ENCODE measurements around the gene ARMH4.

Gene ARMH4

GRCh38 chr14:58066115-58066514 is 85.9 kb downstream of the ARMH4 start:
- no peaks in the 10 kb centered on the region for H3K27me3 Mint-ChIP-seq (ENCODE audit: low read depth)
- peaks cover 16% of the 10 kb centered on the region for H3K36me3 Mint-ChIP-seq (ENCODE audit: low read depth)
- no peak overlapping the region for H3K4me3 Mint-ChIP-seq
- no peak for TF ChIP-seq CTCF (IDR thresholded peaks at IDR 0.05; ENCODE audit: unreplicated experiment in 3 of 3)
- no peaks in the 10 kb centered on the region for H3K9me3 Mint-ChIP-seq
- peaks cover under 1% of the 10 kb centered on the region for H3K4me1 Mint-ChIP-seq
- H3K27ac Mint-ChIP-seq = no peak overlapping the region

GRCh38 chr14:58061581-58061980 is 90.4 kb downstream of the ARMH4 start:
- TF ChIP-seq CTCF (IDR thresholded peaks at IDR 0.05; ENCODE audit: unreplicated experiment in 3 of 3) = no peak
- Mint-ChIP-seq H3K4me1 (no peaks in the 10 kb centered on the region), H3K27ac (no peak overlapping the region), H3K9me3 (no peaks in the 10 kb centered on the region), H3K4me3 (no peak overlapping the region), H3K27me3 (ENCODE audit: low read depth) (no peaks in the 10 kb centered on the region), H3K36me3 (ENCODE audit: low read depth) (peaks cover 4% of the 10 kb centered on the region)

GRCh38 chr14:58060898-58061297 is 91.1 kb downstream of the ARMH4 start:
- TF ChIP-seq CTCF (IDR thresholded peaks at IDR 0.05; ENCODE audit: unreplicated experiment in 3 of 3) = no peak
- Mint-ChIP-seq H3K36me3 (ENCODE audit: low read depth) (no peaks in the 10 kb centered on the region), H3K9me3 (no peaks in the 10 kb centered on the region), H3K4me3 (no peak overlapping the region), H3K4me1 (no peaks in the 10 kb centered on the region), H3K27ac (no peak overlapping the region), H3K27me3 (ENCODE audit: low read depth) (no peaks in the 10 kb centered on the region)

GRCh38 chr14:58060077-58060476 is 91.9 kb downstream of the ARMH4 start:
- H3K27ac Mint-ChIP-seq = no peak overlapping the region
- no peaks in the 10 kb centered on the region for H3K9me3 Mint-ChIP-seq
- no peak for TF ChIP-seq CTCF (IDR thresholded peaks at IDR 0.05; ENCODE audit: unreplicated experiment in 3 of 3)
- no peaks in the 10 kb centered on the region for H3K4me1 Mint-ChIP-seq
- no peaks in the 10 kb centered on the region for H3K27me3 Mint-ChIP-seq (ENCODE audit: low read depth)
- H3K36me3 Mint-ChIP-seq (ENCODE audit: low read depth) = no peaks in the 10 kb centered on the region
- H3K4me3 Mint-ChIP-seq = no peak overlapping the region

GRCh38 chr14:58059126-58059525 is 92.9 kb downstream of the ARMH4 start:
- Mint-ChIP-seq H3K9me3 (no peaks in the 10 kb centered on the region), H3K4me1 (no peaks in the 10 kb centered on the region), H3K27ac (no peak overlapping the region), H3K36me3 (ENCODE audit: low read depth) (peaks cover 3% of the 10 kb centered on the region), H3K4me3 (no peak overlapping the region), H3K27me3 (ENCODE audit: low read depth) (no peaks in the 10 kb centered on the region)
- TF ChIP-seq CTCF (IDR thresholded peaks at IDR 0.05; ENCODE audit: unreplicated experiment in 3 of 3) = no peak

GRCh38 chr14:58055497-58056010 is 96.5 kb downstream of the ARMH4 start:
- Mint-ChIP-seq H3K36me3 (ENCODE audit: low read depth) (peaks cover 3% of the 10 kb centered on the region), H3K4me1 (no peaks in the 10 kb centered on the region), H3K27ac (no peak overlapping the region), H3K27me3 (ENCODE audit: low read depth) (no peaks in the 10 kb centered on the region), H3K9me3 (no peaks in the 10 kb centered on the region), H3K4me3 (no peak overlapping the region)
- no peak for TF ChIP-seq CTCF (IDR thresholded peaks at IDR 0.05; ENCODE audit: unreplicated experiment in 3 of 3)
